Measurements from ENCODE around the gene GPR160.
"Not testable (repeated sequence)": the region's sequence is repeated elsewhere in the genome, so short reads cannot be mapped to it uniquely, and the experiment has no call there.

GPR160 gene

GRCh38 chr3:170003881-170004356, 33.9 kb upstream of the GPR160 start:
- Histone ChIP-seq H3K36me3 (ENCODE audit: control insufficient read depth, insufficient read depth, low read length) (no peaks in the 10 kb centered on the region), H3K9me3 (ENCODE audit: control insufficient read depth, insufficient read depth, low read length) (no peaks in the 10 kb centered on the region), H3K4me3 (ENCODE audit: low read depth, low read length) (no peak overlapping the region), H3K27me3 (ENCODE audit: control insufficient read depth, insufficient read depth, low read length) (no peaks in the 10 kb centered on the region), H3K9ac (ENCODE audit: low read depth, low read length) (no peak overlapping the region), H3K4me1 (ENCODE audit: control insufficient read depth, insufficient read depth, low read length) (no peaks in the 10 kb centered on the region)

- H3K36me3 ChIP-seq (ENCODE audit: control insufficient read depth, insufficient read depth, low read length), result no peaks in the 10 kb centered on the region
- H3K9ac ChIP-seq (ENCODE audit: low read depth, low read length), result no peak overlapping the region
- no peaks in the 10 kb centered on the region for H3K27me3 ChIP-seq (ENCODE audit: control insufficient read depth, insufficient read depth, low read length)
- H3K4me1 ChIP-seq (ENCODE audit: control insufficient read depth, insufficient read depth, low read length), result no peaks in the 10 kb centered on the region
- H3K4me3 ChIP-seq (ENCODE audit: low read depth, low read length), result no peak overlapping the region
- H3K9me3 ChIP-seq (ENCODE audit: control insufficient read depth, insufficient read depth, low read length), result no peaks in the 10 kb centered on the region
These were observed 30.6 kb upstream of the GPR160 start for GRCh38 chr3:170007031-170007663.

- H3K4me1 ChIP-seq (ENCODE audit: control insufficient read depth, insufficient read depth, low read length), result no peaks in the 10 kb centered on the region
- no peak overlapping the region for H3K9ac ChIP-seq (ENCODE audit: low read depth, low read length)
- H3K36me3 ChIP-seq (ENCODE audit: control insufficient read depth, insufficient read depth, low read length), result no peaks in the 10 kb centered on the region
- H3K4me3 ChIP-seq (ENCODE audit: low read depth, low read length), result no peak overlapping the region
- no peaks in the 10 kb centered on the region for H3K9me3 ChIP-seq (ENCODE audit: control insufficient read depth, insufficient read depth, low read length)
- no peaks in the 10 kb centered on the region for H3K27me3 ChIP-seq (ENCODE audit: control insufficient read depth, insufficient read depth, low read length)
These were observed 27.3 kb upstream of the GPR160 start for GRCh38 chr3:170010498-170010897.

- H3K4me3 ChIP-seq (ENCODE audit: low read depth, low read length), result no peak overlapping the region
- H3K9ac ChIP-seq (ENCODE audit: low read depth, low read length), result no peak overlapping the region
- no peaks in the 10 kb centered on the region for H3K27me3 ChIP-seq (ENCODE audit: control insufficient read depth, insufficient read depth, low read length)
- H3K9me3 ChIP-seq (ENCODE audit: control insufficient read depth, insufficient read depth, low read length), result no peaks in the 10 kb centered on the region
- H3K4me1 ChIP-seq (ENCODE audit: control insufficient read depth, insufficient read depth, low read length), result no peaks in the 10 kb centered on the region
- no peaks in the 10 kb centered on the region for H3K36me3 ChIP-seq (ENCODE audit: control insufficient read depth, insufficient read depth, low read length)
These were observed 25.0 kb upstream of the GPR160 start for GRCh38 chr3:170012683-170013400.

GRCh38 chr3:170016057-170016456, 21.7 kb upstream of the GPR160 start:
- no peaks in the 10 kb centered on the region for H3K36me3 ChIP-seq (ENCODE audit: control insufficient read depth, insufficient read depth, low read length)
- H3K4me3 ChIP-seq (ENCODE audit: low read depth, low read length), result no peak overlapping the region
- H3K9ac ChIP-seq (ENCODE audit: low read depth, low read length), result no peak overlapping the region
- H3K9me3 ChIP-seq (ENCODE audit: control insufficient read depth, insufficient read depth, low read length), result no peaks in the 10 kb centered on the region
- no peaks in the 10 kb centered on the region for H3K27me3 ChIP-seq (ENCODE audit: control insufficient read depth, insufficient read depth, low read length)
- no peaks in the 10 kb centered on the region for H3K4me1 ChIP-seq (ENCODE audit: control insufficient read depth, insufficient read depth, low read length)

GRCh38 chr3:170019306-170019705, 18.5 kb upstream of the GPR160 start:
- not testable (repeated sequence) for H3K36me3 ChIP-seq (ENCODE audit: control insufficient read depth, insufficient read depth, low read length); H3K4me1 ChIP-seq (ENCODE audit: control insufficient read depth, insufficient read depth, low read length); H3K4me3 ChIP-seq (ENCODE audit: low read depth, low read length); H3K9ac ChIP-seq (ENCODE audit: low read depth, low read length); H3K9me3 ChIP-seq (ENCODE audit: control insufficient read depth, insufficient read depth, low read length); H3K27me3 ChIP-seq (ENCODE audit: control insufficient read depth, insufficient read depth, low read length)

GRCh38 chr3:170021083-170021482, 16.7 kb upstream of the GPR160 start:
- Histone ChIP-seq H3K4me1 (ENCODE audit: control insufficient read depth, insufficient read depth, low read length) (no peaks in the 10 kb centered on the region), H3K4me3 (ENCODE audit: low read depth, low read length) (no peak overlapping the region), H3K9me3 (ENCODE audit: control insufficient read depth, insufficient read depth, low read length) (no peaks in the 10 kb centered on the region), H3K27me3 (ENCODE audit: control insufficient read depth, insufficient read depth, low read length) (no peaks in the 10 kb centered on the region), H3K36me3 (ENCODE audit: control insufficient read depth, insufficient read depth, low read length) (no peaks in the 10 kb centered on the region), H3K9ac (ENCODE audit: low read depth, low read length) (no peak overlapping the region)

GRCh38 chr3:170022336-170022735, 15.5 kb upstream of the GPR160 start:
- H3K9me3 ChIP-seq (ENCODE audit: control insufficient read depth, insufficient read depth, low read length), result no peaks in the 10 kb centered on the region
- no peaks in the 10 kb centered on the region for H3K27me3 ChIP-seq (ENCODE audit: control insufficient read depth, insufficient read depth, low read length)
- no peak overlapping the region for H3K9ac ChIP-seq (ENCODE audit: low read depth, low read length)
- H3K36me3 ChIP-seq (ENCODE audit: control insufficient read depth, insufficient read depth, low read length), result no peaks in the 10 kb centered on the region
- no peaks in the 10 kb centered on the region for H3K4me1 ChIP-seq (ENCODE audit: control insufficient read depth, insufficient read depth, low read length)
- no peak overlapping the region for H3K4me3 ChIP-seq (ENCODE audit: low read depth, low read length)

GRCh38 chr3:170023165-170023564, 14.6 kb upstream of the GPR160 start:
- no peak overlapping the region for H3K9ac ChIP-seq (ENCODE audit: low read depth, low read length)

GRCh38 chr3:170024581-170024980, 13.2 kb upstream of the GPR160 start:
- Histone ChIP-seq H3K4me1 (ENCODE audit: control insufficient read depth, insufficient read depth, low read length) (no peaks in the 10 kb centered on the region), H3K9me3 (ENCODE audit: control insufficient read depth, insufficient read depth, low read length) (no peaks in the 10 kb centered on the region), H3K36me3 (ENCODE audit: control insufficient read depth, insufficient read depth, low read length) (no peaks in the 10 kb centered on the region), H3K27me3 (ENCODE audit: control insufficient read depth, insufficient read depth, low read length) (no peaks in the 10 kb centered on the region), H3K4me3 (ENCODE audit: low read depth, low read length) (no peak overlapping the region), H3K9ac (ENCODE audit: low read depth, low read length) (no peak overlapping the region)

More at GRCh38 chr3:170023165-170023564, 14.6 kb upstream of the GPR160 start:
- Histone ChIP-seq H3K9me3 (ENCODE audit: control insufficient read depth, insufficient read depth, low read length) (no peaks in the 10 kb centered on the region), H3K27me3 (ENCODE audit: control insufficient read depth, insufficient read depth, low read length) (no peaks in the 10 kb centered on the region), H3K4me1 (ENCODE audit: control insufficient read depth, insufficient read depth, low read length) (no peaks in the 10 kb centered on the region), H3K36me3 (ENCODE audit: control insufficient read depth, insufficient read depth, low read length) (no peaks in the 10 kb centered on the region), H3K4me3 (ENCODE audit: low read depth, low read length) (no peak overlapping the region)

- no peaks in the 10 kb centered on the region for H3K27me3 ChIP-seq (ENCODE audit: control insufficient read depth, insufficient read depth, low read length)
- H3K9ac ChIP-seq (ENCODE audit: low read depth, low read length), result no peak overlapping the region
- no peaks in the 10 kb centered on the region for H3K9me3 ChIP-seq (ENCODE audit: control insufficient read depth, insufficient read depth, low read length)
- H3K4me3 ChIP-seq (ENCODE audit: low read depth, low read length), result no peak overlapping the region
- no peaks in the 10 kb centered on the region for H3K36me3 ChIP-seq (ENCODE audit: control insufficient read depth, insufficient read depth, low read length)
- no peaks in the 10 kb centered on the region for H3K4me1 ChIP-seq (ENCODE audit: control insufficient read depth, insufficient read depth, low read length)
These were observed 10.3 kb upstream of the GPR160 start for GRCh38 chr3:170027233-170028102.

All from iPS-15b (cell line).